ENCODE data around the gene TENM4.

TENM4 gene

GRCh38 chr11:79147011-79147410, 293.8 kb downstream of the TENM4 start:
- no peak for DNase-seq (ENCODE audit: low read depth in 2 of 2, low spot score in 1 of 2)

GRCh38 chr11:79139900-79140299, 300.9 kb downstream of the TENM4 start:
- no peak for DNase-seq (ENCODE audit: low read depth in 2 of 2, low spot score in 1 of 2)

GRCh38 chr11:79129702-79130101, 311.1 kb downstream of the TENM4 start:
- no peak for DNase-seq (ENCODE audit: low read depth in 2 of 2, low spot score in 1 of 2)

GRCh38 chr11:79128291-79128690, 312.5 kb downstream of the TENM4 start:
- no peak for DNase-seq (ENCODE audit: low read depth in 2 of 2, low spot score in 1 of 2)

DNA sequence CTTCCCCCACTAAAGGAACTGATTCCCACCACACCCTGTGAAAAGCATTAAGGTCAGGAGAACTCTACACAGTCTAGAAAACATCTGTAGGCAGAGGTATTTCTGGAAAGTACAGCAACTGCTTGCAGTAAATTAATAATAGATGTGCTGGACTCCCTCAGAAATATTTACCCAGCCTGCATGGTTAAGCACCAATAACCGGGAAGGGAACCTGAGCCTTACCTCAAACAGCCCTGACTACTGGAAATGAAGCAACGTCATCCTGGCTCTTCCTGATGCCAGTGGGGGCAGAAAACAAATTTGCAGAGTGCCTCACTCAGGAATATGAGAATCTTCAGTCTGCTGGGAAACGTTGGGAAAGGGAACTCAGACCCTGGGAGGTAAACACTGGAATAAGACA, 318.1 kb downstream of the TENM4 start:
- no peak for DNase-seq (ENCODE audit: low read depth in 2 of 2, low spot score in 1 of 2)

GRCh38 chr11:79121351-79121750, 319.5 kb downstream of the TENM4 start:
- no peak for DNase-seq (ENCODE audit: low read depth in 2 of 2, low spot score in 1 of 2)

- DNase-seq (ENCODE audit: low read depth in 2 of 2, low spot score in 1 of 2), result no peak
Measured at GRCh38 chr11:79119491-79120284, 321.1 kb downstream of the TENM4 start.

GRCh38 chr11:79117488-79117887, 323.3 kb downstream of the TENM4 start:
- DNase-seq (ENCODE audit: low read depth in 2 of 2, low spot score in 1 of 2), result no peak

DNA sequence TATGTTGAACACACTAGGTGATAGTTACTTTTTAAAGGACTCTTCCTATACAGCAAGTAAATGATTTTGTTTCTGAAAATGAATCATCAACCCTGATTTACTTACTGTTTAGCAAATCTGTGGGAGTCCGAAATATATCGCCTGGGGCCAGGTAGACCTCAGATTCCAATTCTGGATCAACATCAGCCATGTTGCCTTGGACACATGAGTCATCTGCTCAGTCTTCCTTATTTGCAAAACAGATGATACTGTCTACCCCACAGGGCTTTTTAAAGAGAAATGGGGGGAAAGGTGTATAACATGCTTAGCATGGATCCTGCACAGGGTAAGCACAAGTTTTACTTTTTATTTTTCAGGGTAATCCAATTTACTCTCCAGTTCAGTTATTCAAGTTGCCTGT, 324.2 kb downstream of the TENM4 start:
- no peak for DNase-seq (ENCODE audit: low read depth in 2 of 2, low spot score in 1 of 2)

DNA sequence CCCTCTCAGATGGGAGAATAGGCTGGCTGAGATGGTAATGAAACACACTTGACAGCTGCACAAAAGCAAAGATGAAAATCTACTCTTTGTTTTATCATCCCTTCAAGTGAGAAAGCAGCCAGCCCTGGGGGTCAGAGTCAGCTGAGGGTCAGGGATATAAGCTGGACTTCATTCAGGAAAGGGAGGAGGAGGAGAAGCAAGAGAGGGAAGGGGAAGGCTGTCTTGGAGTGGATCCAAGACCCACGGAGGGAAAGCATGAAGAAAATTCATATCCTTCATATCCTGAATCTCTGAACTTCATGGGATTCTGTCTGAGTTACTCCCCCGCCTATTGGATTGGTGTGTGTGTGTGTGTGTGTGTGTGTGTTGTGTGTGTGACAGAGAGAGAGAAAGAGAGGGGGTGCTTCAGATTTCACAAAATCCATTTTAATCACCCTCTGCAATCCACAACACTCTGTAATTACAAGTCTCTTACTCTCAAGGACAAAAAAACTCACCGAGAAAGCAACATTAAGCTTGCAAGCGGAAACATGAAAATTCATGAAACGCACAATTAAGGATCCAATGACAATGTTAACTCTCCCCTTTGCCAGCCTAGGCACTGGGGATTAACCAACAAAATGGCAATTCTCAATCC, 327.7 kb downstream of the TENM4 start:
- no peak for DNase-seq (ENCODE audit: low read depth in 2 of 2, low spot score in 1 of 2)

- DNase-seq (ENCODE audit: low read depth in 2 of 2, low spot score in 1 of 2), result no peak
Measured at GRCh38 chr11:79110796-79111195, 330.0 kb downstream of the TENM4 start.

DNA sequence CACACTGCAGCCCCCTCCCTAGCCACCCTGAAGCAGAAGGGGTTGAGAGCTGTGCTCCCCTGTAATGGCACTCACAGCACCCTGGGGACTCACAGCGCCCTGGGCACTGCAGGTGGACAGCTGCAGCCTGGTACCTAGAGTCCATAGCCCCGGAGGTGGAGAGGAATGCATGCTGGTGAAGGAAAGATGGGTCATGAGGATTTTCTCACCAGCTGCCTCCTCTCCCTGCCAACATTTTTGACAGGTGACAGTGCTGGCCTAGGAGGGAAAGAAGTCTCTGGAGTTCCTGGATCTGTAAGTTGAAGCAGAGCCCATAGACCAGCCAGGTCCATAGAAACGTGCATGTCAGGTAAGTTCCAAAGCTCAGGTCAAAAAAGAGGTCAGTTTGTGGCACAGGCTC, 330.5 kb downstream of the TENM4 start:
- no peak for DNase-seq (ENCODE audit: low read depth in 2 of 2, low spot score in 1 of 2)

DNA sequence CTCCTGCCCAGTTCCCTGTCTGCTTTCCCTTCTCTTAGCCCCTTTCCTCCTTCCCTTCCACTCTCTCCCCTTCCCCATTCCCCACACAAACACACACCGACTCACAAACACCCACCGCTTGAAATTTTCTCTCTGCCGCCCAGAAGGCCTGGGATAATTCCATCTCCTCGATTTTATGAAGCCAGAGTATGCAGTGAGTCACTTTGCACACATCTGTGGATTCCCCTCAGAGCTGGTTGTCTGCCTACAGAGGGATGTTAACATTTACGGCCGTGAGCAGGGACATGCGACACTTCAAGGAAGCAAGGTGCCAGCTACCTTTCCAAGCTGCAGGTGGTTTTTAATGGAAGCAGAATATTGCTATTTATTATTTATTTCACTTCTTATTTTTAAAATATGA, 332.0 kb downstream of the TENM4 start:
- no peak for DNase-seq (ENCODE audit: low read depth in 2 of 2, low spot score in 1 of 2)

DNA sequence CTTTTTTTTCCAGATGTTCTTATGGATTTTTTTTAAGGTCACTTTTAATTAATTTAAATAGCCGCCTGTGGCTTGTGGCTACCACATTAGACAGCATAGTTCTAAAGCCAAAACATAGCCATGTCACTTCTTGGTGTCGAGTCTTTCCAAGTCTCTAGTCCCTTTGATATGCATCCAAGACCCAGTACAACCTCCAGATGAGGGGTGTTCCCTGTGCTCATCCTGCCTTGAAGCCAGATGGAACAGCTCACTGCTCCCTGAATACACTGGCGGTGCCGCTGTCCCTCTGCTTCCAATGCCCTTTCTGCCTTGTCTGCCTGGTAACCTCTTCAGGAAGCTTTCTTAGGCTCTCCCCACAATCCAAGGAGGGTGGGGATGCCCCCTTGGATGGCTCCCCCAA, 338.0 kb downstream of the TENM4 start:
- no peak for DNase-seq (ENCODE audit: low read depth in 2 of 2, low spot score in 1 of 2)

- no peak for DNase-seq (ENCODE audit: low read depth in 2 of 2, low spot score in 1 of 2)
Measured at GRCh38 chr11:79101656-79102055, 339.2 kb downstream of the TENM4 start.

GRCh38 chr11:79100093-79100910, 340.5 kb downstream of the TENM4 start:
- no peak for DNase-seq (ENCODE audit: low read depth in 2 of 2, low spot score in 1 of 2)

DNA sequence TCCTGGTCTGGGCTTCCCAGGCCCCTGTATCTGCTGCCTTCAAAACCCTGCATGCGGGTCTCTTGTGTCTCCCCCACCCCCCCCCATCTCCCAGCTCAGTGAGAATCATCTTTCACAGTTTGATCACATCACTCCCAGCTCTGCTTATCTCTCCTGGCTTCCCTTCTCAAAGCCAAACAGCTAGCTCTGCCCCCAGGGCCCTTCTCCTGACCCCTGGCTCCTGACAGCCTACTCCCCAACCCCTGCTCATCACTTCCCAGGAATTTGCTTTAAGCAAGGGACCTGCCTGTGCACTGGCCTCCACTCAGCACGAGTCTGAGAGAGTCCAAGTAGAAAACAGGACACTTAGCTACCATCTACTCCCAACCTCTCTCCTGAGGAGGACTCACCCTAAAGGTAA, 342.7 kb downstream of the TENM4 start:
- DNase-seq (ENCODE audit: low read depth in 2 of 2, low spot score in 1 of 2), result no peak

DNA sequence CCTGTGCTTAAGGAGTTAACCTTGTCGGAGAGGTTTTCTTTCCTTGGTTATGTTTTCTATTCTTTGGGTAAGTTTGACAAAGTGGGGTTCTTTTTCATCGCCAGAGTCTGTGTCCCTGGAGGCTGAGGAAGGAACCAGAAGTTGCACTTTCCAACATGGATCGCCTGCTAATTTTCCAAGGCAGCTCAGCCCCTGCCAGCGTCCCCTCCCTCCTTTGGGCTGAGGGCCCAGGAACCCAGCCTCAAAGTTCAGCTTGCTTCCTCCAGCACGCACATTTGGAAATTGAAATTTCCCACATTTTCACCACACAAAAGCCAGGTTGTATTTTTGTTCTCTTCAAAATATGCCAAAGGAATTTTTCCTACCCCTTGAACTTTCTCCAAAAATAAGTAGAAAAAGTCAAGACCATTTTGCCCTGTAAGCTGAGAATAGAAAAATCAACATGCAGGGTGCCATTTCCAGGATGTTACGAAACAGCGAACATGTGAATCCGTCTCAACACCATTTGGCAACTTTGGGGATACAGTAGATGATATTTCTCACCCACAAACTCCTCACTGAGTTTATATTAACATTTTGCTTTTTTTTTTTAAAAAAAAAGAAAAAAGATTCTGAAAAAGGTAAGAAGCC, 343.5 kb downstream of the TENM4 start:
- no peak for DNase-seq (ENCODE audit: low read depth in 2 of 2, low spot score in 1 of 2)

DNA sequence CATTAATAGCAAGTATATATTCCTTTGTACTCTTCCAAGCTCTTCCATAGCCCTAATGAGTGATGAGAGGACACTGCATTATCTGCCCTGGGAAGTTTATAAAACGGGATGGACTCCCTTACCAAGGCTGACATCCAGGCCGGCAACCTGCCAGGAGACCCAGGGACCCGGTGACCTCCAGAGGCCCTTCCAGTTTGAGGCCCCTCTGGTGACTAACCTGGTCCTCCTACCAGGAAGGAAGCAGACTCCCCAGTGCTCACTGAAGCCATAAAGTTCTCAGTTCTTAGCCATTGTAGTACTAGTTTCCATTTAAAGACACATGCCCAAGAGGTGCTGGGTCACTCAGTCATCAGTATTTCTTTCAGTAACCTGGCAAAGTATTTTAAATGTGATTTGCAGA, 345.4 kb downstream of the TENM4 start:
- DNase-seq (ENCODE audit: low read depth in 2 of 2, low spot score in 1 of 2), result no peak

- no peak for DNase-seq (ENCODE audit: low read depth in 2 of 2, low spot score in 1 of 2)
Measured at GRCh38 chr11:79094616-79095015, 346.2 kb downstream of the TENM4 start.

DNA sequence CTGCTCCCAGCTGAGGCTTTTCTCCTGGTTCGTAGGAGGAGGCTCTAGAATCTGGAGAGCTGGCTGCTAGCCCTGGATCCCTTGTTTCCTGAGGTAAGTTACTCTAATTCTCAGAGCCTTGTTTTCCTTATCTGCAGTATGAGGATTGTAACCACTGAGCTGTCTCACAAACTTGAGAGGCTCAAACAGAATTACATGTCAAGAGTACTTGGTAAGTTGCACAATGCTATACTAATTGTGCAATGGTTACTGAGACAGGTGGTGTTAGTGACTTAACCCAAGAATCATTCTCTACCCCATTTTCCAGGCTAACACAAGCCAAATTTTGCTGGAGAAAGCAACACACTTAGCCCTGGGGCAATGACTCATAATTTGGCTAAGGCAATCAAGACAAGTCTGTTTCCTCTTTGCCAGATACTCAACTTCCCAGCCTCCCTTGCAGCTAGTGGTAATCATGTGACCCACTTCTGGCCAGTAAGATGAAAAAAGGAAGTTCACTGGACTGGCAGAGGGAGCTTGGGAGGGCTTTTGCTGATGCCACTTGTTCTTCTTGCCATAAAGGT, 348.0 kb downstream of the TENM4 start:
- DNase-seq (ENCODE audit: low read depth in 2 of 2, low spot score in 1 of 2), result no peak

All from stimulated activated CD8-positive, alpha-beta memory T cell treated with anti-CD3 and anti-CD28 coated beads, Interleukin-4, amount 100 ng/mL, for 1 hour (primary cell).